Sigmoid colon (tissue), 4 donors: Measurements from ENCODE around the gene TRERF1.

Experiments used
- EP300 ChIP-seq, 4 donors: sonication (generic); formaldehyde crosslinking; IDR thresholded peaks; one replicate each; pipeline ENCODE4 v1.6.1; 2017; ENCODE audit warnings: antibody characterized with exemption in 4 of 4
- POLR2A ChIP-seq, 2 donors: fragments of 450-650 bp; IDR thresholded peaks; one replicate each; pipeline ENCODE4 v1.6.1; 2016; ENCODE audit warnings: antibody characterized with exemption in 2 of 2, mild to moderate bottlenecking in 2 of 2, moderate library complexity in 2 of 2
- TF ChIP-seq, protein P1 (sequence below), 4 experiments: fragments of 450-650 bp in 3 of 4; fragments of 200-600 bp in 1 of 4; IDR thresholded peaks; one replicate each; pipeline ENCODE4 v1.5.1; 2016 to 2019; ENCODE audit warnings: antibody characterized with exemption in 4 of 4, mild to moderate bottlenecking in 3 of 4, moderate library complexity in 2 of 4

DNA sequence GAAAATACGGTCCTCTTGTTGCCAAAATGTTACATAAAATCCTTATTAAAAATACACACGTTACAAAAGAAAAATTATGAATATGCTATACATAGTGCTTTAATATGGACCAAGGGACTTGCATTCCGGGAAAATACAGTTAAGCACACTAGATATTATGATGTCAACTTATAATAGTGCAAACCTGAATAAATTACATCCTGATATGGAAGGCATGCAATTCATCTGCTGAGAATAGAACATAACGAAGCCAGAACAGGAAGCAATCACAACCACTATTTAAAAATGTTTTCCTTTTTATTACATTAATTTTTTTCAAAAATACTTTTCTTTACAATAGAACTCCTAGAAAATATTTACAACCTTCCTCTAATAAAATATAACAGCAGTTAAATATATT lies 226.3 kb downstream of the TRERF1 start:
- TF ChIP-seq, protein P1, sequence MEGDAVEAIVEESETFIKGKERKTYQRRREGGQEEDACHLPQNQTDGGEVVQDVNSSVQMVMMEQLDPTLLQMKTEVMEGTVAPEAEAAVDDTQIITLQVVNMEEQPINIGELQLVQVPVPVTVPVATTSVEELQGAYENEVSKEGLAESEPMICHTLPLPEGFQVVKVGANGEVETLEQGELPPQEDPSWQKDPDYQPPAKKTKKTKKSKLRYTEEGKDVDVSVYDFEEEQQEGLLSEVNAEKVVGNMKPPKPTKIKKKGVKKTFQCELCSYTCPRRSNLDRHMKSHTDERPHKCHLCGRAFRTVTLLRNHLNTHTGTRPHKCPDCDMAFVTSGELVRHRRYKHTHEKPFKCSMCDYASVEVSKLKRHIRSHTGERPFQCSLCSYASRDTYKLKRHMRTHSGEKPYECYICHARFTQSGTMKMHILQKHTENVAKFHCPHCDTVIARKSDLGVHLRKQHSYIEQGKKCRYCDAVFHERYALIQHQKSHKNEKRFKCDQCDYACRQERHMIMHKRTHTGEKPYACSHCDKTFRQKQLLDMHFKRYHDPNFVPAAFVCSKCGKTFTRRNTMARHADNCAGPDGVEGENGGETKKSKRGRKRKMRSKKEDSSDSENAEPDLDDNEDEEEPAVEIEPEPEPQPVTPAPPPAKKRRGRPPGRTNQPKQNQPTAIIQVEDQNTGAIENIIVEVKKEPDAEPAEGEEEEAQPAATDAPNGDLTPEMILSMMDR (IDR thresholded peaks at IDR 0.05): no peak
- TF ChIP-seq EP300 (IDR thresholded peaks at IDR 0.05): no peak
- TF ChIP-seq POLR2A (IDR thresholded peaks at IDR 0.05): no peak
